Lung (tissue), 12 donors: ENCODE data around the gene USP46. TPM values are rescaled to one million over a fixed set of nuclear protein-coding genes. Genes with fewer than 3 reads are reported as not detected.

Experiments
- ATAC-seq: fragments of 200-7000 bp; cut with Tn5 transposase; one replicate; pipeline ENCODE4 v1.9.1; 2020; ENCODE audit warnings: moderate number of reproducible peaks; ENCODE audit not compliant: insufficient read depth, low FRiP score
- DNase-seq, 3 donors: peaks; one replicate each; pipeline ENCODE4 v3.0.0-alpha.2; 2013 to 2017
- H3K27ac ChIP-seq, 2 donors: one replicate each; pipeline ENCODE4 v1.5.1; 2013; ENCODE audit warnings: mild to moderate bottlenecking in 2 of 2, moderate library complexity in 2 of 2, control low read depth in 1 of 2, inconsistent platforms in 1 of 2, low read depth in 1 of 2, low read length in 1 of 2
- H3K27me3 ChIP-seq, 3 donors: one replicate each; pipeline ENCODE4 v1.5.1; 2013; ENCODE audit warnings: low read length in 2 of 3; ENCODE audit not compliant: control insufficient read depth in 3 of 3, insufficient read depth in 3 of 3
- H3K36me3 ChIP-seq, 4 donors: one replicate each; pipeline ENCODE4 v1.5.1; 2013; ENCODE audit warnings: low read length in 4 of 4, mild to moderate bottlenecking in 1 of 4, moderate library complexity in 1 of 4; ENCODE audit not compliant: control insufficient read depth in 4 of 4, insufficient read depth in 4 of 4
- H3K4me1 ChIP-seq, 5 donors: one replicate each; pipeline ENCODE4 v1.5.1; 2013; ENCODE audit warnings: low read length in 5 of 5, mild to moderate bottlenecking in 2 of 5, moderate library complexity in 1 of 5; ENCODE audit not compliant: control insufficient read depth in 5 of 5, insufficient read depth in 5 of 5
- H3K4me3 ChIP-seq: one replicate; pipeline ENCODE4 v1.5.1; 2013; ENCODE audit warnings: mild to moderate bottlenecking, control low read depth, moderate library complexity
- H3K9ac ChIP-seq, 2 donors: one replicate each; pipeline ENCODE4 v1.5.1; 2013; ENCODE audit warnings: low read length in 2 of 2, control low read depth in 1 of 2; ENCODE audit not compliant: insufficient read depth in 1 of 2
- H3K9me3 ChIP-seq, 4 donors: one replicate each; pipeline ENCODE4 v1.5.1; 2013; ENCODE audit warnings: low read length in 3 of 4, mild to moderate bottlenecking in 1 of 4, moderate library complexity in 1 of 4; ENCODE audit not compliant: control insufficient read depth in 4 of 4, insufficient read depth in 3 of 4
- WGBS, 2 donors: extraction: QIAGEN DNeasy Blood & Tissue Kit; methylation state at CpG; one replicate each; pipeline ENCODE4 v1.1.7; 2013; 5-methylcytosine and 5-hydroxymethylcytosine counted together
- polyA plus RNA-seq, 2 donors: library from polyadenylated mRNA; stranded (reverse); fragments of 200-250 nt; gene quantifications; one replicate each; pipeline ENCODE4 v1.2.1, GENCODE V29; 2013
- total RNA-seq, 2 donors: library from RNA; depleted of rRNA in 1 of 2; stranded (reverse); fragments of >200 nt in 1 of 2; gene quantifications; one replicate each; pipeline ENCODE4 v1.2.1, GENCODE V29; 2014 to 2021
- TF ChIP-seq, protein P1 (sequence below): IDR thresholded peaks from 2 replicates; pipeline ENCODE4 v1.5.1; 2012; ENCODE audit warnings: mild to moderate bottlenecking; ENCODE audit errors: control extremely low read depth, extremely low read depth
- donor health status: control.
- donor health status: control.
- donor health status: Bipolar disorder and iron deficiency.
- donor health status: healthy.
- donor health status: DM: yes; HTN: yes; CAD: no.

The USP46 gene
- total and polyA plus RNA-seq, 4 donors = 2.3 to 30.8 (median 8.8) TPM

DNA sequence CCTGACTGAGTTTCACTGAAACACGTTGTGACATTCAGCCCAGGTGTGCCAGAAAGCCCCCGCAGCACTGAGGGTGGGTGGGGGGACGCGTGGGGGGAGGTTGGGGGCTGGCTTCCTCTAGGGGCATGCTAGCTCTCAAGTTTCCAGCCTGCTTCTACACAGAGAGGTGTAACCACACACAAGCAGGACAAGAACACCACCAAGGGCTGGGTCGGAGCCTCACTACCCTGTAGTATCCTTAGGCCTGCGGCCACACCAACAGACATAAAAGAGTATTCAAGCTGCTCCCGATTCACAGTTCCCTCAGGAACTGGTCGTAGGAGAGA, 1.8 kb downstream of the USP46 start:
- Histone ChIP-seq H3K9me3 (no peaks in the 10 kb centered on the region), H3K4me1 (peaks cover 0 to 16% (median 11%) of the 10 kb centered on the region in 5 donors), H3K27me3 (no peaks in the 10 kb centered on the region), H3K27ac (peak overlapping the region in 1 of 2 donors; percentile 46), H3K9ac (no peak overlapping the region), H3K36me3 (peaks cover 0 to 7% (median 1%) of the 10 kb centered on the region in 4 donors), H3K4me3 (no peak overlapping the region)
- 81 to 91% methylated on average over 8 of the region's 8 CpGs for WGBS, 2 donors
- ATAC-seq (no peak), DNase-seq (no peak)
- TF ChIP-seq, protein P1, sequence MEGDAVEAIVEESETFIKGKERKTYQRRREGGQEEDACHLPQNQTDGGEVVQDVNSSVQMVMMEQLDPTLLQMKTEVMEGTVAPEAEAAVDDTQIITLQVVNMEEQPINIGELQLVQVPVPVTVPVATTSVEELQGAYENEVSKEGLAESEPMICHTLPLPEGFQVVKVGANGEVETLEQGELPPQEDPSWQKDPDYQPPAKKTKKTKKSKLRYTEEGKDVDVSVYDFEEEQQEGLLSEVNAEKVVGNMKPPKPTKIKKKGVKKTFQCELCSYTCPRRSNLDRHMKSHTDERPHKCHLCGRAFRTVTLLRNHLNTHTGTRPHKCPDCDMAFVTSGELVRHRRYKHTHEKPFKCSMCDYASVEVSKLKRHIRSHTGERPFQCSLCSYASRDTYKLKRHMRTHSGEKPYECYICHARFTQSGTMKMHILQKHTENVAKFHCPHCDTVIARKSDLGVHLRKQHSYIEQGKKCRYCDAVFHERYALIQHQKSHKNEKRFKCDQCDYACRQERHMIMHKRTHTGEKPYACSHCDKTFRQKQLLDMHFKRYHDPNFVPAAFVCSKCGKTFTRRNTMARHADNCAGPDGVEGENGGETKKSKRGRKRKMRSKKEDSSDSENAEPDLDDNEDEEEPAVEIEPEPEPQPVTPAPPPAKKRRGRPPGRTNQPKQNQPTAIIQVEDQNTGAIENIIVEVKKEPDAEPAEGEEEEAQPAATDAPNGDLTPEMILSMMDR = no peak

DNA sequence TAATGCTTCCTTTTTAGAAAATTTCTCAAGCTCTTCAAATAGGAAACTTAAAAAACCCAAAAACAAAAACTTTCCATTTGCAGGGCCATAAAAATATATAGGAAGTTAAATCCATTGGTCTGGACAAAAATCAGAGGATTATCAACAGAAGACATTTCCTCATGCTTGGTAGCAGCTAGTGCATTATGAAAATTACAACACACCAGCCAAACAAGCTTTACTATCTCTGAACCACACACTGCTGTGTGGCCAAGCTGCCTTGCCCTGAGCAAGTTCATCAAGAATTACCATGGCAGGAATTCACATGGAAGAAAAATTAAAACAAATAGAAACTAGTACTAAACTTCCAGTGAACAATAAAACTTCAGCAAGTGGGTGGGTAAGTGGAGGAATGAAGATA, 3.6 kb downstream of the USP46 start:
- ATAC-seq = no peak

DNA sequence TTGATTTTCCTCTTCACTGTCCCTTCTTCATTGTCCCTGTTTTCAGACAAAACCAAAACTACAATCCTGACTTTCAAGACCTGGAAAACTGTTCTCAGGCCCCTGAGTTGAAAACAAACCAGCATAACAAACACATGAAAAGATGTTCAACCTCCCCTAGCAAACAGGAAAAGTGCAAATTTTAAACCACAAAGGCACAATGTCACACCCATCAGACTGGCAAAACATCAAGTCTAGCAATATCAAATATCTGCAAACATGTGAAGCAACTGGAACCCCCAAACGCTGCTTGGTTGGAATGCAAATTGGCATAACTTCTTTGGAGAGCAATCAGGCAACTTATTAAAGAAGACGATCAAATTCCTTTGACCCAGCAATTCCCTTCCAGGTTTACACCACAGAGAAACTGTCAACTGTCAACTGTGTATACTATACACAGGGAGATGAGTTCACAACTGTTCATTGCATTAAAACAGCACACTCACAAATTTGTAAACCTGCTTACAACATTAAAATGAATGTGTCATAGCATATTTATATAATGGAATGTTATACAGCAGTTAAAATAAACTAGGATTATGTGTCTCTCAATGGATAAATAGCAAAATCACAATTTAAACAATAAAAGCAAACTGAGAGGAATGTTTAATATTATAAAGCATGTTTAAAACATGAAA, 7.0 kb downstream of the USP46 start:
- Histone ChIP-seq H3K9ac (no peak overlapping the region), H3K27me3 (no peaks in the 10 kb centered on the region), H3K4me3 (no peak overlapping the region), H3K36me3 (peaks cover 0 to 3% (median 0%) of the 10 kb centered on the region in 4 donors), H3K9me3 (no peaks in the 10 kb centered on the region), H3K27ac (no peak overlapping the region), H3K4me1 (peaks cover 0 to 28% (median 3%) of the 10 kb centered on the region in 5 donors)
- 57 to 79% methylated on average over 2 of the region's 2 CpGs for WGBS, 2 donors
- no peak for ATAC-seq
- TF ChIP-seq, protein P1 = no peak
- DNase-seq = no peak

More for the DNA sequence above, 3.6 kb downstream of the USP46 start:
- Histone ChIP-seq H3K27me3 (no peaks in the 10 kb centered on the region), H3K36me3 (peaks cover 0 to 3% (median 0%) of the 10 kb centered on the region in 4 donors), H3K9me3 (no peaks in the 10 kb centered on the region), H3K4me3 (no peak overlapping the region), H3K4me1 (peaks cover 0 to 16% (median 11%) of the 10 kb centered on the region in 5 donors), H3K27ac (peak overlapping the region in 1 of 2 donors; percentile 58), H3K9ac (no peak overlapping the region)
- TF ChIP-seq, protein P1 = no peak
- DNase-seq = peak in 2 of 3 donors; percentile 8 to 29

DNA sequence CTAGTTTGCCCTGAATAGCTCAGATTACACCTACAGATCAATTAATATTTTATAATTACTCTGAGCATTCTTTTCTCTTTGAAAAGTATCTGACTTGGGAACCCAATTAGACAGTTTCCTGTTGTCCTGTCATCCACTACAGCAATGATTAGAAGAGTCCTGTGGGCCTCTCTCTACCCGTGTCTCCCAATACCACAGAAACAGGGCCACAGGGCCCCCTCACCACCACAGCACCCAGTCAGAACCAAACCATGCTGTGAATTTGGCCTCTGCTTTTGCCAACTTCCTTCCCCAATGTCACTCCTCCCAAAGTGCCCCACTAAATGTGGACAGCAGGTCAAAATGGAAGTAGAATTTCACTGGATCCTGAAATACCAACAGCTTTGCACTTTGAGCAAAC, 10.3 kb downstream of the USP46 start:
- TF ChIP-seq, protein P1 = no peak
- WGBS, 2 donors = 42 to 64% methylated on average over 1 of the region's 1 CpG
- Histone ChIP-seq H3K36me3 (peaks cover 0 to 3% (median 0%) of the 10 kb centered on the region in 4 donors), H3K4me1 (peaks cover 0 to 31% (median 5%) of the 10 kb centered on the region in 5 donors), H3K4me3 (no peak overlapping the region), H3K9me3 (no peaks in the 10 kb centered on the region), H3K27ac (no peak overlapping the region), H3K27me3 (no peaks in the 10 kb centered on the region), H3K9ac (no peak overlapping the region)
- no peak for DNase-seq
- ATAC-seq = no peak
